Lung (tissue), 13 donors: ENCODE measurements around the gene PPP2R5E. TPM values are rescaled to one million over a fixed set of nuclear protein-coding genes. Genes with fewer than 3 reads are reported as not detected.

Source experiments
- ATAC-seq: fragments of 200-7000 bp; cut with Tn5 transposase; one replicate; pipeline ENCODE4 v1.9.1; 2020; ENCODE audit warnings: moderate number of reproducible peaks; ENCODE audit not compliant: insufficient read depth, low FRiP score
- DNase-seq, 3 donors: peaks; one replicate each; pipeline ENCODE4 v3.0.0-alpha.2; 2013 to 2017
- H3K27ac ChIP-seq, 2 donors: one replicate each; pipeline ENCODE4 v1.5.1; 2013; ENCODE audit warnings: mild to moderate bottlenecking in 2 of 2, moderate library complexity in 2 of 2, control low read depth in 1 of 2, inconsistent platforms in 1 of 2, low read depth in 1 of 2, low read length in 1 of 2
- H3K27me3 ChIP-seq, 3 donors: one replicate each; pipeline ENCODE4 v1.5.1; 2013; ENCODE audit warnings: low read length in 2 of 3; ENCODE audit not compliant: control insufficient read depth in 3 of 3, insufficient read depth in 3 of 3
- H3K36me3 ChIP-seq, 4 donors: one replicate each; pipeline ENCODE4 v1.5.1; 2013; ENCODE audit warnings: low read length in 4 of 4, mild to moderate bottlenecking in 1 of 4, moderate library complexity in 1 of 4; ENCODE audit not compliant: control insufficient read depth in 4 of 4, insufficient read depth in 4 of 4
- H3K4me1 ChIP-seq, 5 donors: one replicate each; pipeline ENCODE4 v1.5.1; 2013; ENCODE audit warnings: low read length in 5 of 5, mild to moderate bottlenecking in 2 of 5, moderate library complexity in 1 of 5; ENCODE audit not compliant: control insufficient read depth in 5 of 5, insufficient read depth in 5 of 5
- H3K4me3 ChIP-seq: one replicate; pipeline ENCODE4 v1.5.1; 2013; ENCODE audit warnings: mild to moderate bottlenecking, control low read depth, moderate library complexity
- H3K9ac ChIP-seq, 2 donors: one replicate each; pipeline ENCODE4 v1.5.1; 2013; ENCODE audit warnings: low read length in 2 of 2, control low read depth in 1 of 2; ENCODE audit not compliant: insufficient read depth in 1 of 2
- H3K9me3 ChIP-seq, 4 donors: one replicate each; pipeline ENCODE4 v1.5.1; 2013; ENCODE audit warnings: low read length in 3 of 4, mild to moderate bottlenecking in 1 of 4, moderate library complexity in 1 of 4; ENCODE audit not compliant: control insufficient read depth in 4 of 4, insufficient read depth in 3 of 4
- CTCF ChIP-seq: IDR thresholded peaks from 2 replicates; pipeline ENCODE4 v1.5.1; 2012; ENCODE audit warnings: mild to moderate bottlenecking; ENCODE audit errors: control extremely low read depth, extremely low read depth
- WGBS, 2 donors: extraction: QIAGEN DNeasy Blood & Tissue Kit; methylation state at CpG; one replicate each; pipeline ENCODE4 v1.1.7; 2013; 5-methylcytosine and 5-hydroxymethylcytosine counted together
- polyA plus RNA-seq, 2 donors: library from polyadenylated mRNA; stranded (reverse); fragments of 200-250 nt; gene quantifications; one replicate each; pipeline ENCODE4 v1.2.1, GENCODE V29; 2013
- small RNA-seq: library from RNA; depleted of rRNA; stranded (forward); fragments of <200 nt; gene quantifications from one replicate; pipeline ENCODE3, GENCODE V24; 2014; ENCODE audit warnings: low replicate concordance
- total RNA-seq, 2 donors: library from RNA; depleted of rRNA in 1 of 2; stranded (reverse); fragments of >200 nt in 1 of 2; gene quantifications; one replicate each; pipeline ENCODE4 v1.2.1, GENCODE V29; 2014 to 2021
- donor health status: control.
- donor health status: control.
- donor health status: Bipolar disorder and iron deficiency.
- donor health status: healthy.
- donor health status: DM: yes; HTN: yes; CAD: no.

Gene PPP2R5E
- total and polyA plus RNA-seq, 4 donors: 9.0 to 42.5 (median 25.7) TPM

GRCh38 chr14:63326840-63327239, 216.3 kb downstream of the PPP2R5E start:
- DNase-seq: no peak
- no peaks in the 10 kb centered on the region for H3K4me1 ChIP-seq
- H3K36me3 ChIP-seq: no peaks in the 10 kb centered on the region
- 95 to 96% methylated on average over 5 of the region's 5 CpGs for WGBS, 2 donors
- no peak overlapping the region for H3K9ac ChIP-seq
- H3K27ac ChIP-seq: no peak overlapping the region
- H3K27me3 ChIP-seq: no peaks in the 10 kb centered on the region
- H3K4me3 ChIP-seq: no peak overlapping the region
- no peak for ATAC-seq
- H3K9me3 ChIP-seq: no peaks in the 10 kb centered on the region
- TF ChIP-seq CTCF: no peak

DNA sequence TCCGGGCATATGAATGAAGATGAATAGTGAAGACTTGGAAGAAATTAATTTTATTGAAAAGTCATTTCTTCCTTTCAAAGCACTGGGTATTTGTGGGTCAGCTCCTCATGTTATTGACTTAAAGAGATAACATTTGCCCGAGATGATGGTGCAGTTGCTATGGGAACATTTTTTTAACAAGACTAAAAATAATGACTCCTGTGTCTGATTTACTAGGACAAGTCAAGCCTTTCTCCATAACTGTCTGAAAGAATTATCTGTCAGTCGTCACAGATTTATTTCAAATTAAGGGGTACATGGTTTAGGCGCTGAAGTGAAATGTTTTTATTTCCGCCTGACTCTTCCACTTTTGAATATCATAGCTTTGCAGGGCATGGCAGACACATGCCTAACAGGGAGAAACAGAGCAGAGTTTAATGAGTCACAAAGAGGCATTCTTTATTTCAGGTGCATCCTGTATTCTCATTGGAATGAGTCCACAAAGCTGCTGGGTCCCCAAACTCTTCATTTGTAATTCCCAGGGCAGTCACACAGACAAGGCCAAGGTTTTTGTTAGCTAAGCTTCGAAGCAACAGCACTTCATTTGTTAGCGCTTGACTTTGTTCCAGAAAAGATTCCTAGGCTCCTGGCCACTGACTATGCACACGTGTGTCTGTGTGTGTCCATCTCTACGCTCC, 220.1 kb downstream of the PPP2R5E start:
- 62 to 76% methylated on average over 9 of the region's 9 CpGs for WGBS, 2 donors
- Histone ChIP-seq H3K9me3 (no peaks in the 10 kb centered on the region), H3K9ac (no peak overlapping the region), H3K27ac (no peak overlapping the region), H3K4me1 (no peaks in the 10 kb centered on the region), H3K36me3 (no peaks in the 10 kb centered on the region), H3K4me3 (no peak overlapping the region), H3K27me3 (no peaks in the 10 kb centered on the region)
- no peak for ATAC-seq
- DNase-seq: peak in 2 of 3 donors; percentile 11 to 20
- TF ChIP-seq CTCF: no peak

GRCh38 chr14:63322472-63322871, 220.7 kb downstream of the PPP2R5E start:
- Histone ChIP-seq H3K4me3 (no peak overlapping the region), H3K9me3 (no peaks in the 10 kb centered on the region), H3K36me3 (no peaks in the 10 kb centered on the region), H3K4me1 (no peaks in the 10 kb centered on the region), H3K27ac (no peak overlapping the region), H3K27me3 (no peaks in the 10 kb centered on the region), H3K9ac (no peak overlapping the region)
- ATAC-seq (no peak), DNase-seq (no peak)
- TF ChIP-seq CTCF: no peak
- 93 to 96% methylated on average over 1 of the region's 1 CpG for WGBS, 2 donors

Small RNAs within 50 kb of the gene (small RNA-seq; reads per million reads assigned to genes)
- gene RF00601: not detected

Other genes with a start within 250 kb of the PPP2R5E start
- not detected for gene GPHB5, start 224.4 kb downstream of the PPP2R5E start, total RNA-seq
- gene GPHB5, start 224.4 kb downstream of the PPP2R5E start, polyA plus RNA-seq: not detected
- gene WDR89, start 98.5 kb upstream of the PPP2R5E start, total RNA-seq: 10 to 100 TPM; 10.1 to 17.9 TPM
- 1 to 10 TPM; 7.0 to 7.4 TPM for gene WDR89, start 98.5 kb upstream of the PPP2R5E start, polyA plus RNA-seq
- gene SGPP1, start 184.7 kb upstream of the PPP2R5E start, total RNA-seq: 10 to 100 TPM; 17.6 to 19.5 TPM
- gene SGPP1, start 184.7 kb upstream of the PPP2R5E start, polyA plus RNA-seq: 1 to 10 TPM; 7.5 to 8.7 TPM